NCI-H2107 treated with DMSO at 0.1 percent for 48 hours (cell line): ENCODE measurements around the gene GPR180.

Experiments
- DNase-seq: peaks from one replicate; lab custom pipeline; 2025; ENCODE audit not compliant: unreplicated experiment; lab: John Stamatoyannopoulos, UW

The GPR180 gene

GRCh38 chr13:94601446-94602431 is at the start of gene GPR180:
Gene GPR180, plus strand, starts transcription at chr13:94601857. Its CDS starts 71 bp downstream, at chr13:94601928.
- peak; percentile 93 for DNase-seq

- no peak for DNase-seq
Observed at GRCh38 chr13:94552095-94552494, 49.6 kb upstream of the GPR180 start.

- no peak for DNase-seq
Observed at GRCh38 chr13:94553766-94554165, 47.9 kb upstream of the GPR180 start.

GRCh38 chr13:94556041-94556440 is 45.6 kb upstream of the GPR180 start:
- DNase-seq = no peak

DNA sequence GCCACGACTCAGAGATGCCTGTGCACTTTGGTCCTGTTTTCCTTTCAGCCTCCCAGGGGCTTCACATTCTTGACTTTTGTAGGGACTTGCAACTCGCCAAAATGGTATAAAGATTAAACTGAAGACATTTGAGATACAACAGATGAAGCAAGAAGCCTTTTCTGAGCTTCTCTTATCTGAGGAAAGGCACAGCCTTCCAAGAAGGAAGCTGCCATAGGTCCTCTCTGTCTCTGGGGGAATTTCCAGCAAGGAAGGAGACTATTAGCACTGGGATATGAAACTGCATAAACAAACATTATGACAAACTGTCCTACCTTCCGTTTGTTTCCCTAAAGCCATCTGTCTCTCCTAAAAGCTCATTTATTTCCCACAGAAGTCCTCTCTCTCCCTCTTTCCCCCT is 45.0 kb upstream of the GPR180 start:
- no peak for DNase-seq

DNA sequence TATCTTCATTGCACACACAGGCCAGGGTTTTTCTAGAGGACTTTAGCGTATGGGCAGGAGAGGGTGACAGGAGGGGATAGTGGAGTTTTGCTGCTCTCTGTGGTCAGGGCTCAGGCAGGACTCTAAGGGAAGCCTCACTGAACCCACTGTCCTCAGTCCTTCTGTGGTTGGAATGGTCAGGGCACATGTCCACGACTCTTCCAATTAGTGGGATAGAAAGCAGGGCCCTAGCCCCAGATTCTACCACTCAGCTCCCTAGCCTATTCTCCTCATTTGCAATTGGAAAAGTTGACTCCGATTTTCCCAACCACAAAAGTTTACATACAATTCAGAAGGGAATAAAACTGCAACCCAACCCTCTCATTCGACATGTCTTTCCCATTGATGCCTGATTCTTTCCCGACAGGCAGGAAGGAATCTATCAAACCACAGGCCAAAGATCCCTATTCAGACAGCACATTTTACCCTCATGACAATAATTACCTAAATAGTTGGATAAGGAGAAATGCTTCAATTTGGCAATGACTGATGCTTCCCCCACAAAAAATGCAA is 43.9 kb upstream of the GPR180 start:
- DNase-seq = no peak

- no peak for DNase-seq
Observed at GRCh38 chr13:94558716-94559115, 42.9 kb upstream of the GPR180 start.

DNA sequence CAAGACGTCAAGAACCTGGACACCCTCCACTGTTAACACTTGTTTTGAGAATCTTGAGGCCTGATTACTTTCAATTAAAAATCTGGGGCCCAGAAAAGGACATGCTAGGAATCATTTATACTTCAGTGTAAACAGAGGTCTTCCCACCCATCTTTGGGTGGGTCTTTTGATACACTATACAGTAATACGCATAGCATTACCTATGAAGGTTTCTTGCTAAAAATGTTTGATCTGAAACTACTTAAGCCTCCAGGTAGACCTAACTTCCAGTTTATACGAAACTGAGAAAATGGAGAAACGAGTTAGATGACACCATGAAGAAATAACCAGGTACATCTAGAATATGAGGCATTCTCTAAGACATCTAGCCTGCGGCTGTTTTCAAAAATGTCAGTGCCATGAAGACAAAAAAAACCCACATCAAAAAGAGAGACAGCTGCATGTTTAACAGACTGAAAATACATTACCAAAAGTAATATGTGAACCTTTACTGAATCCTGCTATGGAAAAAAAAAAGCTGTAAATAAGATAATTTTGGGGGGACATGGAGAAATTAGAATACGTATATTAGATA is 42.3 kb upstream of the GPR180 start:
- no peak for DNase-seq

GRCh38 chr13:94560116-94560515 is 41.5 kb upstream of the GPR180 start:
- DNase-seq = no peak

DNA sequence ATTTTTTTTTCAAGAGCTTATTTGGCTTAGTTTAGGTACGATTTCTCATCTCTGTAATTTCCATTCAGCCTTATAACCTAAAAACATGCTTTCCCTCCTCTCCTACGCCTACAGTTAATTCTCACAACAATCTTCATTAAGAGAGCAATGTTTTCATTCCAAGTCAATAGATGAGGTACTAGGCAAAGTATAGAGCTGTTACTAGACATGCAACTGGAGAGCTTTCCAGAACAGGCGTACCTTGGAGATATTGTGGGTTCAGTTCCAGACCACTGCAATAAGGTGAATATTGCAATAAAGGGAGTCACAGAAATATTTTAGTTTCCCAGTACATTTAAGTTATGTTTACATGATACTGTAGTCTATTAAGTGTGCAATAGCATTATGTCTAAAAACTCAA is 40.5 kb upstream of the GPR180 start:
- DNase-seq = no peak

DNA sequence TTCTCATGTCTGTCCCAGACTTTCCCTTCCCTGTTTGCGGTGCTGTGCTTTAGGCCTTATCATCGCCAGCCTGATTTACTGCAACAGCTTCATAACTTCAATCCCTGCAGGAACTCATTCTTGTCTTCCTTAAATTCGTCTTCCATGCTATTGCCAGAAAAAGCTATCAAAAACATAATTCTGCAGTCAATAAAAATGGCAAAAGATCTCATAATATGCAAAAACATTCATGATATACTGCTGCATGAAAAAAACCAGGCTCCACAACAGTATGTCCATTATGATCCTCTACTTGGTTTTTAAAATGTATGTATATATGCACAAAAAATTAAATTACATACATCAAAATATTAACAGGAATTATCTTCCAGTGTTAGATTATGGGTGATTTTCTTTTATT is 34.1 kb upstream of the GPR180 start:
- no peak for DNase-seq

GRCh38 chr13:94568443-94568842 is 33.2 kb upstream of the GPR180 start:
- no peak for DNase-seq

GRCh38 chr13:94569615-94570014 is 32.0 kb upstream of the GPR180 start:
- DNase-seq = no peak

GRCh38 chr13:94579063-94579462 is 22.6 kb upstream of the GPR180 start:
- no peak for DNase-seq

DNA sequence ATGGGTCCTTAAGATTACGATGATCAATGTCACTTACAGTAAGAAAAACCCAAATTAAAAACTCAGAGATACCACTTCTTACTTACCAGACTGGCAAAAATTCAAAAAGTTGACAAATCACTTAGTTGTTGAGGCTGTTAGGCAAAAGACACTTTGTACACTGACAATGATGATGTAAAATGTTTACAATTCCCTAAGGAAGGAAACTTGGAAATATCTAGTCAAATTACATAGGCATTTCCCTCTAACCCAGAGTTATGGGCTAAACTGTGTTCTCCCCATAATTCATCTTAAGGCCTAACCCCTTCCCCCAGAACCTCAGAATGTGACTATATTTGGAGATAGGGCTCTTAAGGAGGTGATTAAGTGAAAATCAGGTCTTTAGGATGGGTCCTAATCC is 17.7 kb upstream of the GPR180 start:
- DNase-seq = no peak

DNA sequence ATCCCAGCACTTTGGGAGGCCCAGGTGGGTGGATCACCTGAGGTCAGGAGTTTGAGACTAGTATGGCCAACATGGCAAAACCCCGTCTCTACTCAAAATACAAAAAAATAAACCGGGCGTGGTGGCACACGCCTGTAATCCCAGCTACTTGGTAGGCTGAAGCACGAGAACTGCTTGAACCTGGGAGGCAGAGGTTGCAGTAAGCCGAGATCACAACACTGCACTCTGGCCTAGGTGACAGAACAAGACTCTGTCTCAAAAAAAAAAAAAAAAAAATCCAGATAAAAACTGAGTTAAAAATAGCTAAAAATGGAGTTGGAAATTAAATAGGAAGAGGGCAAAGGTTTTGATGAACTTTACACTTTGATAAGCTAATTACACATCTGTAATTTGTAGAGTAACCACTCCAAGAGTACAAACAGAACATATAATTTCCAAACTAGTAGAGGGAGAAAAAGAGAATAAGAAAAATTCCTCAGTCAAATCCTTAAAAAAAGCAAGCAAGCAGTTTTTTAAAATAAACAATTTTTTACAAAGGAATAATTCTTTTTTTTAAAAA is 16.0 kb upstream of the GPR180 start:
- no peak for DNase-seq

DNA sequence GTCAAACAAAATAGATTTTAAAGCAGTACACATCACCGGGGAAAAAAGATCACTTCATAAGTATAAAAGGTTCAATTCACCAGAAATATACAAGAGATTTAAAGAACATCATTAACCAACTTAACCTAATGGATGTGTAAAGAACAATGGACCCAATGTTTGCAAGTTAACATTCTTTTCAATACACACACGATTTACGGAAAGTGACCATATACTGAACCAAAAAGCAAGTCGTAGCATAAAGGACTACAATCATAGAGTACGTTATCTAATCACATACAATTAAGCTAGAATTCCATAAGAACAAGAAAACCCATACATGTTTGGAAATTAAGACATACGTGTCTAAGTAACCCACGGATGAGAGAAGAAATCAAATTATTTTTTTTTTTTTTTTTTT is 15.3 kb upstream of the GPR180 start:
- no peak for DNase-seq

GRCh38 chr13:94588541-94588940 is 13.1 kb upstream of the GPR180 start:
- DNase-seq = no peak

DNA sequence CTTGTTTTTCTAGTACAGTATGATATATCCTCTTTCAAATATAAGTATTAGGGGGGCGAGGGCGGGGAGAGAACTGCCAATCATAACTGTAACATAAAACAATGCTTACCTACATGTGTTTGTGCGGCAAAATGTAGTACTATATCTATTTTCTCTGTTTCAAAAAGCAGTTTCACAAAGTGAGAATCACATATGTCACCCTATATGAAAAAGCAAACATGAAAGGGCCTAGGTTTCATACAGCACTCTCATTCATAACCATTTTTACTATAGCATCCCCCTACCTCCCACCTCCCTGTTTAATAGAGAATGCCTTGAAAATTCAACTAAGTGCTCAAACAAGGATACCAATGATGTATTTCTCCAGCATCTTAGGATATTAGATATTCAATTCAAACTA is 10.9 kb upstream of the GPR180 start:
- no peak for DNase-seq

DNA sequence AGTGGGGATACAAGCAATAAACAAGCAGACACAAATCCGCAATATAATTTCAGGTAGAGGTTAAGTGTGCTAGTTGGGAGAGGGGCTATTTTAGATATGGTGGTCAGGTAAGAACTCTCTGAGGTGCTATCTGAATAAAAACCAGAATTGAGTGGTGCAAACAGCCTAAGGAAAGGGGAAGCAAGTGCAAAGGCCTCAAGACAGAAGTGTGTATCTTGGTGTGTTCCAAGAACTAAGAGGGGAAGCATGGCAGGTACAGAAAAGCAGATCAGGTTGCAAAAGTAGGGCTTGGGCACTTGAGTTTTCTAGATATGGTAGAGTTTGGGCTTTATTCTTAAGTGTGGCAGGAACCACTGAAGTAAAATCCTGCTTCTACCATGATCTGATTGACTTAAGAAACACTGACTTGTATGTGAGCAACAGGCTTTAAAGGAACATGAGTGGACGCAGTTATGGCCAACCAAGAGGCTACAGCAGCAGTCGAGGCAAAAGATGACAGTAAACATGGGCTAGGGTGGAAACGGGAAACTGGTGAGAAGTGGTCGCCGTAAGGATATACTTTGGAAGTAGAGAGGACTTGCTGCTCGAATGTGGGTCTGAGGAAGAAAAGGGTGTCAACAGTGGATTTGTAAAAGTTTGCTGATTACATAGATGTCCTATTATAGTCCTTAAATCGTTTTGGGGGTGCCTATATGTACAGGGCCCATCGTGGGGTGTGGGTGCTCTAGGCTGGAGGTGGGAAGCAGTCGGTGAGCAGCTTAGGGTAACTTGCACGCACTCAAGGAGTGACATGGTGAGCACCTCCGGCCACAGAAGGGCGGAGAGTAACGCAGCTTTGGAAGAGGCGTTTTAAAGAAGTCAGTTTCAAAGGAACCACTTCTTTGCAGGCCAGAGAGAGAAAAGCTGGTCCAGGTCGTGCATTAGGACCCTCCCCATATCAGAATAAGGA is 6.4 kb upstream of the GPR180 start:
- no peak for DNase-seq
